Superior temporal gyrus (tissue), 1 donor: ENCODE measurements around the gene OST4.
"Not testable (repeated sequence)": the region's sequence is repeated elsewhere in the genome, so short reads cannot be mapped to it uniquely, and the experiment has no call there.

ENCODE experiments used
- DNase-seq: peaks from one replicate; pipeline ENCODE4 v3.0.0-alpha.2; 2016; ENCODE audit errors: extremely low spot score

Gene OST4

DNA sequence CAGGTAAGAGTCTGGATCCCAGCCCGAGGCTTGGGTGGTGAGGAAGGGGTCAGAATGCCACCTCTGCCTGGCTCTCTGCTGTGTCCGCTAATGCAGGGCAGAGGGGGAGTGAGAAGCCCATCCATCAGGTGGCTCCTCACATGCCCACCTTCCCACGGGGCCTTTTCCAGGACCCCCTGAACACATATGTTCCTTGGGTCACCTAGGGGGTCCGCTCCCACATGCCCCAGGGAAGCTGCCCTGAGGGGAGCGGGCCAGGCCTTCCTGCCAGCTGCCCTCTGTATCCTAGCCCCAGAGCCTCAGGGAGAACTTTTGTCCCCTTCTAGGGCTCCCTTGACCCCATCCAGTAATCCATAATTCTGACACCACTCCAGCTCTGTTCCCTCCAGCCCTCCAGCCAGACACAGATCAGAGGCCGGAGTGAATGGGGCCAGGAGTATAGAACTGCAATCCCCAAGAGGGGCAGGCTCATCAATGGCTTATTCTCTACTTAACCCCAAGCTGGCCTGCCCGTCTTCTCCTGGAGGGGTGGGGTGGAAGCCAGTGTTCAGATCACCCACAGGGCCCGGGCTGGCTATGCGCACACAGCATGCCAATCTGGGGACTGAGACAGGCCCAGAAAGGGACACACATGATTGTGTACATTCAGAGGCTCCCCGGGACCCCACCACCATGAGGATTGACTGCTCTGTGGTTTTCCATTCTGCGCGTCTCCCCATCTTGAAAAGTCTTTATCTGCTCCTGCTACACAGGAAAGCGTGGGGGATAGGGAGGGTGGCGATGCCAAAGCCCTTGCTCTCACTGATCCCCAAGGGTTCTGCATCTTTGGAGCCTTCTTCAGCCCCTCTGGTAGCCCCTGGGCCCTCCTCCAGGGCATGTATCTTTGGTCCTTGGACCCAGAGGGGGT, 8.0 kb upstream of the OST4 start:
- DNase-seq = no peak

DNA sequence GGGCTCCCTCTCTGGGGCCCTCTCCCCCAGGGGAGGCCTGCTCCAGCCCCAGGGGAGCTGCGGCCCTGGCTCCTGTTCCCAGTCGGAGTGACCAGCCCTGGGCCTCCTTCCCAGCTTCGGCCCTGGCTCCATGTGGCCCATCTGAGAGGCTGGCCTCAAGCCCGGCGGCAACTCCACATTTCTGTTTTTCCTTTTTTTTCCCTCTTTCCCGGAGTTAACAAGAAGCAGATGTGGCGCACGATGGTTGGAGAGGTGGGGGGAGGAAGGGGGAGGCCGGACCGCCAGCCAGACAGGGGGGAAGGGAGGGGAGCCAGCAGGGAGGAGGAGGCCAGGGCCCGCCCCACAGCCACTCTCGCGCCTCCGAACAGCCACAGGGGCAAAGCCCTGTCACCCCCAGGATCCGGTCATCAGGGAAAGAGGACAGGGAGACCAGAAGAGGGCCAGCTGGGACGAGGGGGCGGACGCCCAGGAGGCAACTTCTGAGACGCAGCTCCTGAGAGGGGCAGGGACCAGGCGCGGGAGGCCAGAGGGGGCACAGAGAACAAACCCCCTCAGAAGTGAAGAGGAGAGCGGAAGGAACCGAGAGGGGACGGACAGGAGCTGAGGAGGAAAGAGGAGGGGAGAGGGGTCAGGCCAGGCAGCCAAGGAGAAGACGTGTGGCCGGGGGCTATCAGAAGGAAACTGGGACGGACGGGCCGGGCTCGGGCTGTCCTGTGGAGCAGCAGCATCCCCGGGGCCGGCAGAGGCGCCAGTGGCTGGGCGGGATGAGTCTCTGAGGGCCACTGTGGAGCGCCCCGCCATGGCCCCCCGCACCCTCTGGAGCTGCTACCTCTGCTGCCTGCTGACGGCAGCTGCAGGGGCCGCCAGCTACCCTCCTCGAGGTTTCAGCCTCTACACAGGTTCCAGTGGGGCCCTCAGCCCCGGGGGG, 7.1 kb upstream of the OST4 start, which contains the start of gene EMILIN1:
Gene EMILIN1 (plus strand): TSS at position 349 of the 928 bp plus-strand sequence. CDS start 451 bp downstream, at position 800.
- DNase-seq = peak; percentile 36

DNA sequence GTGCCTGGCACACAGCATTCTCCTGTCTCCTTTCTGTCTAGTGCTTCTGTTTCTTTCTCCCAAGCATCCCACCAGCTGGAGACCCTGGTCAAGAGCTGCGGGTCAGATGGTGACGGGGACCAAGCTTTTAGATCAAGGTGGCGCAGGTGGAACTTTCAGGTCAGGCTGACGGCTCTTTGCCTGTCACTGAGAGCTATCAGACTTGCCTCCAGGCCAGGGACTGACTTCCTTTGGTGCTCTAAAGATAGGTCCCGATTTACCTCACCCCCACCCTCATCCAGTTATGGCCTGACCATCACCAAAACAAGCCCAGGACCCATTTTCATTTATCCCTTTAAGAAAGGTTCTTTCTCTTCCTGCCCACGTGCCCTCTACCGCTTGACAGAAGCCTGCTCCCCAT, 5.8 kb upstream of the OST4 start:
- no peak for DNase-seq

GRCh38 chr2:27076323-27076722, 4.9 kb upstream of the OST4 start:
- no peak for DNase-seq

DNA sequence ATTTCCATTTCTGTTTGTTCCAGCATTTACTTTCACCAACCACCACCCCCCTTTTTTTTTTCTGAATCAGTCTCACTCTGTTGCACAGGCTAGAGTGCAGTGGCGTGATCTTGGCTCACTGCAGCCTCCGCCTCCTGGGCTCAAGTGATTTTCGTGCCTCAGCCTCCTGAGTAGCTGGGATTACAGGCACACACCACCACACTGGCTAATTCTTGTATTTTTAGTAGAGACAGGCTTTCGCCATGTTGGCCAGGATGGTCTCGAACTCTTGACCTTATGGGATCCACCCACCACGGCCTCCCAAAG, 4.1 kb upstream of the OST4 start:
- DNase-seq = not testable (repeated sequence)

GRCh38 chr2:27074738-27075565, 3.5 kb upstream of the OST4 start:
- DNase-seq = peak; percentile 9

GRCh38 chr2:27073782-27074181, 2.3 kb upstream of the OST4 start:
- no peak for DNase-seq

DNA sequence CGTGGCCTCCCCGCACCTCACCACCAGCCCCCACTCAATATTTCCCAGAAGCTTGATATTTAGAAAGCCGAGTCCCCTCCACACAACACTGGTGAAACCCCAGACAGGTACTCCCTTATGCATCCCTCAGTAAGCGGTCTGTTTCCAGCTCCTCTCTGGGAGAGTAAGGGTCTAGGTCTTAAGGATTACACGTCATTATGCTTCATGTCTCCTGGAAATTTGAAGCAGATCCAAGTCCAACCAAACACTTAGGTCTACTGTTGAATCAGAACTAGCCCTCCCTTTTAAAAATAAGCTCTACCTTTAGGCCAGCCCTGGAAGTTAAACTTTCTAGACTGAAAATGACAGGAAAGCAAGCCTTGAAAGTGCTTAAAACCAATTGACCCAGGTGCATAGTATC, 1.5 kb upstream of the OST4 start:
- DNase-seq = no peak

- DNase-seq = peak; percentile 12
These were observed 756 bp upstream of the OST4 start for GRCh38 chr2:27071990-27072830.

- DNase-seq = no peak
These were observed 689 bp downstream of the OST4 start for GRCh38 chr2:27070653-27071276.

DNA sequence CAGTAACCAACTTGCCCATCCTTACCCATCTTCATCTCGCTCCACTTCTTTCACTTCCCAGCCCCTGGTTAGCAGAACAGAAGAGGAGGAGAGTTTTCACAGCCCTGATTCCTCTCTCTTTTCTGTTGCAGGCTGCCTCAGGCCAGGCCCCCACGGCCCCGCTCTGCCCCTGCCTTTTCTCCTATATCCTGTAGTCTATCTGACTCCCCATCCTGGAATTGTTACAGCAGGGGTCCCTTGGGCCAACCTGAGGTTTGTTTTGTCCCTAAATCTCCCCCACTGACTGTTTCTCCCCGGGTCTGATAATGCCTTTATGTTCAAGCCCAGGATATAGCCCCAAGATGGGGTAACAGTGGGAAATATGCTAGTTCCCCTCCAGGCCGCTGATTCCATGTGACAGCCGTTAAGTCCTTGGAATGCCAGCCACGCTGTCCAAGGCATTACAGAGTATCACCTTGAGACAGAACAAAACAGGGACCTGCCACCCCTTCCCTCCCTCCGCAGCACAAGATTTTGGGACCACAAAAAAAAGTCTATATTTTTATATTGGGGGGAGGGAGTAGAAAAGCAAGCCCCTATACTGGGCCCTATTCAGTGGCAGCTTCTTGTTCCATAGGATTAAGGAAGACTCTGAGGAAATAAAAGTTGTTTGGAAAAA, 1.4 kb downstream of the OST4 start:
- no peak for DNase-seq

- DNase-seq = no peak
These were observed 2.0 kb downstream of the OST4 start for GRCh38 chr2:27069436-27069835.

- no peak for DNase-seq
These were observed 4.1 kb downstream of the OST4 start for GRCh38 chr2:27067385-27067784.

DNA sequence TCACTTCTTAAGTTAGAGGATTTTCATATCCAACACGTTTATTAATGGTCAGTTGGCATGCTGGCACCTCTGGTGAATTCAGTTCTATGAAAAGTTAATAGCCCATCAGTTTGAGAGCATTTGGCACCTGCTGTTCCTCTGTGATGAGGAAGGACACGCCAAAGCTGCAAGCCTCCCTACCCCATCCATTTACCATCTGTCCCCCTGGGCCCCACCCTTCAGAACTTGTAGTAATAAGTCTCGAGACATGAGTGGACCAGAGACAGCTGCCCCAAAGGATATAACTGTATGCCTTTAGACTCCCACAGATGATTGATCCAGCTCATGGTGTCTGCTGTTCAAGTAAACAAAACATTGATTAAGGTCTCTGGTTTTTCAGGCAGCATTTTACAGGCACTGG, 6.3 kb downstream of the OST4 start:
- DNase-seq = no peak

GRCh38 chr2:27060323-27060722, 11.1 kb downstream of the OST4 start:
- DNase-seq = no peak

GRCh38 chr2:27059141-27059820, 12.2 kb downstream of the OST4 start:
- no peak for DNase-seq

DNA sequence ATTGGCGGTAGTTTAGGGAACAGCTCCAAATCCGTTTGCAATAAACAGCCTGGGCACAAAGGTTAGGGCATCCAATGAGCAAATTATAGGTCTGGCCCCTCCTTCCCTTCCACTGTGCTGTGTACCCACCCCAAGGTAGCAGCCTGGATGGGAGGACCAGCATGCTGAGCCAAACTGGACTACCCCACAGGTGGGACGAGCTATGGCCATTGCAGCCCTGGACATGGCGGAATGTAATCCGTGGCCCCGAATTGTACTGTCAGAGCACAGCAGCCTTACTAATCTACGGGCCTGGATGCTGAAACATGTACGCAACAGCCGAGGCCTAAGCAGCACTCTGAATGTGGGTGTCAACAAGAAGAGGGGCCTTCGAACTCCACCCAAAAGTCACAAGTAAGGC, 13.2 kb downstream of the OST4 start:
- DNase-seq = no peak

DNA sequence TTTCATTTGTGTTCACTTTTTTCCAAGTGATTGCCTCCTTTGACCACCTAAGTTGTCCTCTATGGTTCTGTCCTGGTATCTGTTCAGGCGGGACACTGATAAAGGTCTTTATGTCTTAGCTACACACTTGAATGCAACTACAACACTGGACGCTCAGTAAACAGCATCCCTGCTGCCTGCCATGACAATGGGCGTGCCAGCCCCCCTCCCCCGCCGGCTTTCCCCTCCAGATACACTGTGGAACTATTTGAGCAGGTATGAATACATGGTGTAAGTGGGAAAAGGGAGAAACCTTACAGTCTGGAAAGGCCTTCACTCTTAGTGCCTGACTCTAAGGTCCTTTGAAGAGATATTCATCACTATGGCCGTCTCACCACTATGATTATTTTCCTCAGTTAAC, 14.3 kb downstream of the OST4 start:
- DNase-seq = no peak

GRCh38 chr2:27054721-27055120, 16.7 kb downstream of the OST4 start:
- no peak for DNase-seq
